GM21825 (cell line): ENCODE results near the gene VAV2.

Source experiments
- ATAC-seq: cut with Tn5 transposase; IDR thresholded peaks from one replicate; pipeline ENCODE4 v1.9.1; 2021; ENCODE audit warnings: mild to moderate bottlenecking, moderate library complexity; ENCODE audit not compliant: unreplicated experiment

Gene VAV2

GRCh38 chr9:133881671-133882381 lies 110.3 kb downstream of the VAV2 start:
- no peak for ATAC-seq

GRCh38 chr9:133880851-133881661 lies 111.1 kb downstream of the VAV2 start:
- no peak for ATAC-seq

- ATAC-seq = no peak
Observed at GRCh38 chr9:133880136-133880535, 112.0 kb downstream of the VAV2 start.

DNA sequence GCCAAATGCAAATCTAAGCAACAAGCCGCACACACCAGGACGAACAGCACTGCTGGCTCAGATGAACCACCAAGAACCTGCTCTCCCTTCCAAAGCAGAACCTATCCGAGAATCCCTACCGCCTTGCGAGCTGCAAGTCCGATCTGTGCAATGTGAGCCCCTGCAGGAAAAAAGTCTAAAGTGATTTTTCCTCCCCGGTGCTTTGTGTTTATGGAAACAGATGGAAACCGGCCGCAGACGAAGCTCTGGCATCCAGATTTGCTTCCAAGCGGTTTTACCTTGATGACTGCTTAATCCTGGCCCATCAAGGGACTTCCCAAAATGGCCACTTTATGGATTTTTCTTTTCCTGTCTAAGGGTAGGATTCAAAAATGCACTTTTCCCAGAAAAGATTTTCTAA lies 112.5 kb downstream of the VAV2 start:
- ATAC-seq = no peak

DNA sequence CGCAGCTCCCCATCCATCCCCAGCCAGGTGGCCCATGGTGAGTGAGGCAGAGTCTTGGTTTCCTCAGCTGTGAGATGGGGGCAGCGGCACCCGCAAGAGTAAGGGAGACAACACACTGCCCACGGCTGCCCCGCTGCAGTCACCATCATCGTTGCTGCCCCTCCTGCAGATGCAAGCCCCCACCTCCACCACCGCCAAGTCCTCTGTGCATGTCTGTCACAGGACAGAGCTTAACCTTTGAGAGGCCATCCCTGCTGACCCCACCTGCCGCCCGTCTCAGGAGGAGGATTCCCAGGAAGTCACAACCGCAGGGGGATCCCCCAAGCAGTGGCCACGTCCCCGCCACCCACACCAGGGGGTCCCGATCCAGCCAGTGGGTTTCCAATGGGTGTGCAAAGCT lies 113.7 kb downstream of the VAV2 start:
- no peak for ATAC-seq

DNA sequence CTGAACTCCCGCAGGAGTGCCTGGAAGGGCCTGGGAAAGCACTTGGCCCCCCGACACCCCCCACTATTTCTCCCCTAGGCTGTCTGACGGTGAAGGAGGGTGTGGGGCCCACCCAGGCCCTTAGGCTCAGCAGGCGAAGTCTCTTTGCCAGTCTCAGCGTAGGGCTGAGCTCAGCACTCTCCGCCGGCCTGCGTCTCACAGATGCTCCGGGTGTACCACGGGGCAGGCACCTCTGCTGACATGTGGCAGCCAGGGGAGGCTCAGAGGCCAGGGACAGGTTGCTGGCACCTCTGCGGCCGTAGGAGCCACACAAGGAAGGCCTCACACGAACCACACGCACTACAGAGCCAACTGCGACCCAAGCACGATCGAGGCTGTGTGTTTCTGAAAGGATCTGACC lies 114.2 kb downstream of the VAV2 start:
- ATAC-seq = no peak

DNA sequence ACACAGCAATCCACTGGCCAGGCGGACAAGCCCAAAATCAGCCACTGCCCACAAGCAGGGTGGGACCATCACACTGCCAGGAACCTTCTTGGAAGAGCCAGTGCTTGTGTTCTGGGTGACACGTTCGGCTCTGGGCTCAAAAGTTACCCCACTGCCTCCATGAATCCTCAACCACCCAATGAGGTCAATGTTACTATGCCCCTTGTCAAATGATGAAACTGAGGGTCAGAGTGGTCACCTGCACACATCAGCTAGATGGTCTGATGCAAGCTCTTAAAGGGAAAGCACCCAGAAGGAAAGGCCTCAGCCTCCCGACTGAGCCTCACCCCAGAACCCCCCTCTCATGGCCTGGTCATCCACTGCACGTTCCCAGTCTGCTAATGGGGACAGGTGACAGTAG lies 114.8 kb downstream of the VAV2 start:
- ATAC-seq = no peak

- ATAC-seq = no peak
Observed at GRCh38 chr9:133876836-133877235, 115.3 kb downstream of the VAV2 start.

DNA sequence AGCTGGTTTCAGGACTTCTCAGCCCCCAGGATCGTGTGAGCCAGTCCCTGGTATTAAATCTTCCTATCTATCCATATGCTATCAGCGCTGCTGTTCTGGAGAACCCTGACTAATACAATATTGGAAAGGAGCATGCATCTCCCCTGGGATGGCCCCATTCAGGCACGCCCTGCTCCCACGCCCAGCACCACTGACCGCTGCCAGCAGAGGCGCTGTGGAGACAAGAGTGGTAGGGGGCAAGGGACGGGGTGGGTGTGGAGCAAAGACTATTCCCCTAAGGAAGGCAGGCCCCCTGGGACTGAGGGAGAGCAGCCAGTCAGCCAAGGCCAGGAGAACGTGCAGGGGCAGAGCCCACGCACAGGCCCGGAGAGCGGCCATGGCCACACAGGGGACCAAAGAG lies 116.0 kb downstream of the VAV2 start:
- no peak for ATAC-seq

- no peak for ATAC-seq
Observed at GRCh38 chr9:133875131-133875530, 117.0 kb downstream of the VAV2 start.

GRCh38 chr9:133874659-133875058 lies 117.5 kb downstream of the VAV2 start:
- no peak for ATAC-seq

- ATAC-seq = no peak
Observed at GRCh38 chr9:133874060-133874657, 118.0 kb downstream of the VAV2 start.

DNA sequence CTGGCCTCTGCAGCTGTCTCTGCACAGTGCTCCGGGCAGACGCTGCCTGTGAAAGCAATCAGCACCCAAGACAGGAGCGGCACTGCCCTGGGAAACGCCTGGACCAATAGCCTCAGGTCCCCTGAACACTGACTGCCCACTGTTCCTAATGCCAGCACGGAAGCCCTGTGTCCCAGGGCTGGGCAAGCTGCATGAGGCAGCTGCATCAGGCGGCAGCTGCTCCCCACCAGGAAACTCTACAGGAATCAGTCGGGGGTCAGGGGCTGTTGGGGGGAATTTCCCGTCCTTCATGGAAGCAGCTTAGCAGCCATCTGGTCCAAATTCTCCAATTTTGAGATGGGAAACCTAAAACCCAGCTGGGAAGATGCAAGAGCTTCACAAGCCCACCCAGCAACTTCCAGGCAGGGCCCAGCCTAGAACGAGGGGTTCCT lies 118.6 kb downstream of the VAV2 start:
- no peak for ATAC-seq

- ATAC-seq = no peak
Observed at GRCh38 chr9:133873009-133873408, 119.1 kb downstream of the VAV2 start.

DNA sequence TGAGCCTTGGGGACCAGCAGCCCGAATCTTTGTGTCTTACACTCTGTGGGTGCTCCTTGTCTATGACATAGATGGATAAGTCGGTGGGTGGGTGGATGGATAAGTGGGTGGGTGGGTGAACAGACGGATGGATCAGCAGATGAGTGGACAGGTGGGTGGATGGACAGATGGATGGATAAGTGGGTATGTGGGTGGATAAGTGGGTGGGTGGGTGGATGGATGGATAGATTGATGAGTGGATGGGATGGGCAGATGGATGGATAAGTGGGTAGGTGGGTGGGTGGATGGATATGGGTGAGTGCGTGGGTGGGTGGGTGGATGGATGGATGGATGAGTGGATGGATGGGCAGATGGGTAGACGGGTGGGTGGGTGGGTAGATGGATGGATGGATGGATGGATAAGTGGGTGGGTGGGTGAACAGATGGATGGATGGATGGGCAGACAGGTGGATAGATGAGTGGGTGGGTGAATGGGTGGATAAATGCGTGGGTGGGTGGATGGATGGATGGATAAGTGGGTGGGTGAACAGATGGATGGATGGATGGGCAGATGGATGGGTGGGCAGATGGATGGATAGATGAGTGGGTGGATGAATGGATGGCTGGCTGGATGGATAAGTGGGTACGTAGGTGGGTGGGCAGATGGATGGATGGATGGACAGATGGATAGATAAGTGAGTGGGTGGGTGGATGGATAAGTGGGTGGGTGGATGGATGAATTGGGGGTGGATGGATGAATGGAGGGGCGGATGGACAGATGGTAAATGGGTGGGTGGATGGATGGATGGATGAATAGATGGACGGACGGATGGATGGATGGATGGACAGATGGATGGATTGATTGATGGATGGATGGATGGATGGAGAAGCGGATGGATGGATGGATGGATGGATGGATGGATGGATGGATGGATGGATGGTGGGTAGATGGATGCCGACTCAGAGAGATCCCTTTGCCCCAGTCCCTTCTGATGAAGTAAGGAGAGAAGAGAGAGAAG lies 121.2 kb downstream of the VAV2 start:
- no peak for ATAC-seq

- ATAC-seq = no peak
Observed at GRCh38 chr9:133869674-133870405, 122.3 kb downstream of the VAV2 start.

- ATAC-seq = no peak
Observed at GRCh38 chr9:133868203-133868602, 123.9 kb downstream of the VAV2 start.

DNA sequence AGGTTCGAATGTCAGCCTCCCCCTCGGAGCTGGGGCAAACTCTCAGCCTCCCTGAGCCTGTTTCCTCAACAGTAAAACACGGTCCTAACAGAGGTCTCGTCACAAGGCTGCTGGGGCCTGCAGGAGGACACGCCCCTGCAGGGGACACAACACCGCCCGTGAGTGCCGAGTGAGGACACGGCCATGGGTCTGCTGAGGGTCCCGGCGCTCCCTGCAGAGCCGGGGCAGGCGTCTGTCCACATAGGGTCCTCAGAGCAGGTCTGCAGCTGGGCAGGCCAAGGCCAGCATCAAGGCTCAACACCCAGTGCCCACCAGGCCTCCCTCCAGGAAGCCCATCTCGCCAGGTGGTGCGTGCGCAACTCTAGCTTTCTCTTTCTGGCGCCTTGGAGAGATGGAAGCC lies 125.2 kb downstream of the VAV2 start:
- ATAC-seq = no peak

- ATAC-seq = no peak
Observed at GRCh38 chr9:133864011-133864410, 128.1 kb downstream of the VAV2 start.

DNA sequence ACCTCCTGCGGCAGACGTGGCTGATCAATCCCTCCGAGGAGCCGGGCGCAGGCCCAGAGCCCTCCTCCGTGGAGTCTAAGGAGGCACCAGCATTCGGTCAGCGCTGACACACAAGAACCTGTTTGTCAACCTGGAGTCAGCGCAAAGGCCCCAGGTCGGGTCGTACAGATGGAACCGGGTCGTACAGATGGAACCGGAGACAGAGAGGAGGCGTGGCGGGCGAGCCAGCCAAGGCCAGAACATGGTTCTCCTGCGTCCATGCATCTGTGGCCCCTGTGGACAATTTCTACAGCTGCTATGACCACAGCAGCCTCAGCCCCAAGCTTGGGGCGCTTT lies 128.9 kb downstream of the VAV2 start:
- no peak for ATAC-seq
